ENCODE results near the gene RNF214. TPM values are rescaled to one million over a fixed set of nuclear protein-coding genes. Genes with fewer than 3 reads are reported as not detected.

The RNF214 gene
- total and polyA plus RNA-seq, 2 of the 13 experiments (the other 11 are each of a cell fraction or from before 2014, with no cell fraction given): 10.7 to 12.6 TPM

DNA sequence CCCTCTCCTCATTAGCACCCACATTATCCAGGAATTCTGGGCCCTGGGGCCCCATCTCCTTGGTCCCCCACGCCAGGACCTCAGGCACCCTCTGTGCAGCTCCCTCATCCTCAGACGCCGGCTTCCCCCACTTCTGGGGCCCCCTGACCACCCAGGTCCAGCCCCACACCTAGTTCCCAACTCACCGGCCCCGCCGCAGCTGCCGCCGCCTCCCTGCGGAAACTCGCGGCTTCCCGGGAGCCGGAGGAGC, 704 bp upstream of the RNF214 start, which contains the start of gene PCSK7 (continued):
- TF ChIP-seq, protein P1, sequence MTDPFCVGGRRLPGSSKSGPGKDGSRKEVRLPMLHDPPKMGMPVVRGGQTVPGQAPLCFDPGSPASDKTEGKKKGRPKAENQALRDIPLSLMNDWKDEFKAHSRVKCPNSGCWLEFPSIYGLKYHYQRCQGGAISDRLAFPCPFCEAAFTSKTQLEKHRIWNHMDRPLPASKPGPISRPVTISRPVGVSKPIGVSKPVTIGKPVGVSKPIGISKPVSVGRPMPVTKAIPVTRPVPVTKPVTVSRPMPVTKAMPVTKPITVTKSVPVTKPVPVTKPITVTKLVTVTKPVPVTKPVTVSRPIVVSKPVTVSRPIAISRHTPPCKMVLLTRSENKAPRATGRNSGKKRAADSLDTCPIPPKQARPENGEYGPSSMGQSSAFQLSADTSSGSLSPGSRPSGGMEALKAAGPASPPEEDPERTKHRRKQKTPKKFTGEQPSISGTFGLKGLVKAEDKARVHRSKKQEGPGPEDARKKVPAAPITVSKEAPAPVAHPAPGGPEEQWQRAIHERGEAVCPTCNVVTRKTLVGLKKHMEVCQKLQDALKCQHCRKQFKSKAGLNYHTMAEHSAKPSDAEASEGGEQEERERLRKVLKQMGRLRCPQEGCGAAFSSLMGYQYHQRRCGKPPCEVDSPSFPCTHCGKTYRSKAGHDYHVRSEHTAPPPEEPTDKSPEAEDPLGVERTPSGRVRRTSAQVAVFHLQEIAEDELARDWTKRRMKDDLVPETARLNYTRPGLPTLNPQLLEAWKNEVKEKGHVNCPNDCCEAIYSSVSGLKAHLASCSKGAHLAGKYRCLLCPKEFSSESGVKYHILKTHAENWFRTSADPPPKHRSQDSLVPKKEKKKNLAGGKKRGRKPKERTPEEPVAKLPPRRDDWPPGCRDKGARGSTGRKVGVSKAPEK (CRISPR knock-in tag; IDR thresholded peaks at IDR 0.05; ENCODE audit: borderline replicate concordance): no peak
- TF ChIP-seq ZNF775 (CRISPR knock-in tag; IDR thresholded peaks at IDR 0.05; ENCODE audit: borderline replicate concordance) (no peak), ZNF562 (CRISPR knock-in tag; IDR thresholded peaks at IDR 0.05; ENCODE audit: borderline replicate concordance) (no peak), RARG (CRISPR knock-in tag; IDR thresholded peaks at IDR 0.05; ENCODE audit: low read depth) (no peak), ZNF572 (CRISPR knock-in tag; IDR thresholded peaks at IDR 0.05) (no peak), ZBTB34 (CRISPR knock-in tag; IDR thresholded peaks at IDR 0.05) (no peak), ZNF230 (CRISPR knock-in tag; IDR thresholded peaks at IDR 0.05) (no peak), KAT8 (CRISPR knock-in tag; IDR thresholded peaks at IDR 0.05) (0 out of 2 replicates have a peak, but pooled peaks have one; percentile 26), MEIS2 (CRISPR knock-in tag; IDR thresholded peaks at IDR 0.05) (no peak), UBTF (CRISPR knock-in tag; IDR thresholded peaks at IDR 0.05) (no peak), ZFAT (CRISPR knock-in tag; conservative IDR thresholded peaks at IDR 0.05) (no peak), REPIN1 (CRISPR knock-in tag; IDR thresholded peaks at IDR 0.05; ENCODE audit: borderline replicate concordance, low read depth) (no peak), ZNF761 (CRISPR knock-in tag; conservative IDR thresholded peaks at IDR 0.05) (peak; percentile 43; the same call in 1 of the 2 replicates), FOXA1 (IDR thresholded peaks at IDR 0.05) (no peak), FOXA1 (CRISPR knock-in tag; IDR thresholded peaks at IDR 0.05) (no peak), ZNF746 (CRISPR knock-in tag; IDR thresholded peaks at IDR 0.05) (no peak), PHB2 (IDR thresholded peaks at IDR 0.05; ENCODE audit: partially characterized antibody) (no peak), MAF1 (CRISPR knock-in tag; IDR thresholded peaks at IDR 0.05; ENCODE audit: borderline replicate concordance) (no peak)
- TF ChIP-seq, protein P2, sequence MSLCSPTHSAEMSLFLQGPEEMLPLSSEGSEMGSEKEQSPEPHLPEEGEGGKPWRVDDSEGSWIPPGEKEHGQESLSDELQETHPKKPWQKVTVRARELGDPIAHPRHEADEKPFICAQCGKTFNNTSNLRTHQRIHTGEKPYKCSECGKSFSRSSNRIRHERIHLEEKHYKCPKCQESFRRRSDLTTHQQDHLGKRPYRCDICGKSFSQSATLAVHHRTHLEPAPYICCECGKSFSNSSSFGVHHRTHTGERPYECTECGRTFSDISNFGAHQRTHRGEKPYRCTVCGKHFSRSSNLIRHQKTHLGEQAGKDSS (CRISPR knock-in tag; IDR thresholded peaks at IDR 0.05; ENCODE audit: borderline replicate concordance, low read depth): no peak
- TF ChIP-seq, protein P3, sequence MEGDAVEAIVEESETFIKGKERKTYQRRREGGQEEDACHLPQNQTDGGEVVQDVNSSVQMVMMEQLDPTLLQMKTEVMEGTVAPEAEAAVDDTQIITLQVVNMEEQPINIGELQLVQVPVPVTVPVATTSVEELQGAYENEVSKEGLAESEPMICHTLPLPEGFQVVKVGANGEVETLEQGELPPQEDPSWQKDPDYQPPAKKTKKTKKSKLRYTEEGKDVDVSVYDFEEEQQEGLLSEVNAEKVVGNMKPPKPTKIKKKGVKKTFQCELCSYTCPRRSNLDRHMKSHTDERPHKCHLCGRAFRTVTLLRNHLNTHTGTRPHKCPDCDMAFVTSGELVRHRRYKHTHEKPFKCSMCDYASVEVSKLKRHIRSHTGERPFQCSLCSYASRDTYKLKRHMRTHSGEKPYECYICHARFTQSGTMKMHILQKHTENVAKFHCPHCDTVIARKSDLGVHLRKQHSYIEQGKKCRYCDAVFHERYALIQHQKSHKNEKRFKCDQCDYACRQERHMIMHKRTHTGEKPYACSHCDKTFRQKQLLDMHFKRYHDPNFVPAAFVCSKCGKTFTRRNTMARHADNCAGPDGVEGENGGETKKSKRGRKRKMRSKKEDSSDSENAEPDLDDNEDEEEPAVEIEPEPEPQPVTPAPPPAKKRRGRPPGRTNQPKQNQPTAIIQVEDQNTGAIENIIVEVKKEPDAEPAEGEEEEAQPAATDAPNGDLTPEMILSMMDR (CRISPR knock-in tag; IDR thresholded peaks at IDR 0.05): no peak
- TF ChIP-seq, protein P4, sequence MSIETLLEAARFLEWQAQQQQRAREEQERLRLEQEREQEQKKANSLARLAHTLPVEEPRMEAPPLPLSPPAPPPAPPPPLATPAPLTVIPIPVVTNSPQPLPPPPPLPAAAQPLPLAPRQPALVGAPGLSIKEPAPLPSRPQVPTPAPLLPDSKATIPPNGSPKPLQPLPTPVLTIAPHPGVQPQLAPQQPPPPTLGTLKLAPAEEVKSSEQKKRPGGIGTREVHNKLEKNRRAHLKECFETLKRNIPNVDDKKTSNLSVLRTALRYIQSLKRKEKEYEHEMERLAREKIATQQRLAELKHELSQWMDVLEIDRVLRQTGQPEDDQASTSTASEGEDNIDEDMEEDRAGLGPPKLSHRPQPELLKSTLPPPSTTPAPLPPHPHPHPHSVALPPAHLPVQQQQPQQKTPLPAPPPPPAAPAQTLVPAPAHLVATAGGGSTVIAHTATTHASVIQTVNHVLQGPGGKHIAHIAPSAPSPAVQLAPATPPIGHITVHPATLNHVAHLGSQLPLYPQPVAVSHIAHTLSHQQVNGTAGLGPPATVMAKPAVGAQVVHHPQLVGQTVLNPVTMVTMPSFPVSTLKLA (IDR thresholded peaks at IDR 0.05): no peak

Measured in HepG2 (cell line).